Measurements from ENCODE around the gene CCK. TPM values are rescaled to one million over a fixed set of nuclear protein-coding genes. Genes with fewer than 3 reads are reported as not detected.

CCK gene
- polyA plus RNA-seq, 3 donors, result not detected

GRCh38 chr3:42267878-42268277 is 1.9 kb upstream of the CCK start:
- H3K27ac Mint-ChIP-seq, result no peak overlapping the region
- DNase-seq, result no peak
- H3K4me3 Mint-ChIP-seq, result peak overlapping the region in 1 of 2 donors; percentile 44
- no peak overlapping the region for H3K9ac ChIP-seq (ENCODE audit: insufficient read depth, low read length, poor library complexity, severe bottlenecking)
- H3K4me3 ChIP-seq (replicated peaks in 1 of 3; ENCODE audit: low read depth in 2 of 3, low read length in 3 of 3), result no peak overlapping the region
- 100% methylated on average over 6 of the region's 6 CpGs for WGBS (ENCODE audit: insufficient coverage)
- peaks cover 8% of the 10 kb centered on the region for H3K4me1 Mint-ChIP-seq
- no peaks in the 10 kb centered on the region for H3K36me3 Mint-ChIP-seq
- no peaks in the 10 kb centered on the region for H4K20me1 ChIP-seq (ENCODE audit: insufficient read depth, low read length)
- no peaks in the 10 kb centered on the region for H3K36me3 ChIP-seq (replicated peaks in 1 of 2; ENCODE audit: control insufficient read depth in 1 of 2, insufficient read depth in 2 of 2, low read length in 2 of 2)
- intact Hi-C loops (cut with micrococcal nuclease), result no loop called here
- H2AFZ ChIP-seq (ENCODE audit: insufficient read depth, low read depth, low read length, poor library complexity, severe bottlenecking), result no peak overlapping the region
- peaks cover 4 to 21% of the 10 kb centered on the region in 2 donors for H3K9me3 ChIP-seq (replicated peaks in 1 of 2; ENCODE audit: control insufficient read depth in 1 of 2, insufficient read depth in 1 of 2, low read length in 2 of 2)
- H3K4me2 ChIP-seq (replicated peaks; ENCODE audit: extremely low read depth, low read length, poor library complexity, severe bottlenecking), result no peak overlapping the region
- H3K79me2 ChIP-seq (ENCODE audit: insufficient read depth, low read length), result no peaks in the 10 kb centered on the region
- TF ChIP-seq CTCF (IDR thresholded peaks at IDR 0.05), result no peak
- peaks cover 31 to 59% of the 10 kb centered on the region in 2 donors for H3K27me3 ChIP-seq (ENCODE audit: control insufficient read depth in 2 of 2, insufficient read depth in 2 of 2, low read length in 2 of 2)
- H3K4me1 ChIP-seq (ENCODE audit: control insufficient read depth in 1 of 2, insufficient read depth in 2 of 2, low read length in 2 of 2), result peaks cover 0 to 2% of the 10 kb centered on the region in 2 donors
- H3K27me3 Mint-ChIP-seq (ENCODE audit: low read depth in 3 of 3), result peaks cover 50 to 64% (median 58%) of the 10 kb centered on the region in 3 donors
- H3K27ac ChIP-seq (ENCODE audit: low read depth in 1 of 2, low read length in 2 of 2), result no peak overlapping the region
- H3K9me3 Mint-ChIP-seq, result peaks cover 5 to 20% (median 12%) of the 10 kb centered on the region in 7 donors

- TF ChIP-seq CTCF (IDR thresholded peaks at IDR 0.05), result no peak
- H3K9me3 ChIP-seq (replicated peaks in 1 of 2; ENCODE audit: control insufficient read depth in 1 of 2, insufficient read depth in 1 of 2, low read length in 2 of 2), result peaks cover 4 to 21% of the 10 kb centered on the region in 2 donors
- intact Hi-C loops (cut with micrococcal nuclease), result no loop called here
- peak overlapping the region in 1 of 7 donors; percentile 22 for H3K27ac Mint-ChIP-seq
- H3K27me3 ChIP-seq (ENCODE audit: control insufficient read depth in 2 of 2, insufficient read depth in 2 of 2, low read length in 2 of 2), result peaks cover 43 to 83% of the 10 kb centered on the region in 2 donors
- peaks cover 8% of the 10 kb centered on the region for H3K4me1 Mint-ChIP-seq
- no peaks in the 10 kb centered on the region for H4K20me1 ChIP-seq (ENCODE audit: insufficient read depth, low read length)
- no peaks in the 10 kb centered on the region for H3K36me3 ChIP-seq (replicated peaks in 1 of 2; ENCODE audit: control insufficient read depth in 1 of 2, insufficient read depth in 2 of 2, low read length in 2 of 2)
- no peak overlapping the region for H3K9ac ChIP-seq (ENCODE audit: insufficient read depth, low read length, poor library complexity, severe bottlenecking)
- H3K27me3 Mint-ChIP-seq (ENCODE audit: low read depth in 3 of 3), result peaks cover 64 to 85% (median 75%) of the 10 kb centered on the region in 3 donors
- WGBS (ENCODE audit: insufficient coverage), result 17% methylated on average over 54 of the region's 60 CpGs
- peaks cover 5 to 21% (median 9%) of the 10 kb centered on the region in 7 donors for H3K9me3 Mint-ChIP-seq
- no peak overlapping the region for H3K27ac ChIP-seq (ENCODE audit: low read depth in 1 of 2, low read length in 2 of 2)
- peak overlapping the region in 1 of 2 donors; percentile 76 for H3K4me3 Mint-ChIP-seq
- peaks cover 0 to 2% of the 10 kb centered on the region in 2 donors for H3K4me1 ChIP-seq (ENCODE audit: control insufficient read depth in 1 of 2, insufficient read depth in 2 of 2, low read length in 2 of 2)
- H3K4me2 ChIP-seq (replicated peaks; ENCODE audit: extremely low read depth, low read length, poor library complexity, severe bottlenecking), result no peak overlapping the region
- no peak overlapping the region for H3K4me3 ChIP-seq (replicated peaks in 1 of 3; ENCODE audit: low read depth in 2 of 3, low read length in 3 of 3)
- no peak overlapping the region for H2AFZ ChIP-seq (ENCODE audit: insufficient read depth, low read depth, low read length, poor library complexity, severe bottlenecking)
- no peaks in the 10 kb centered on the region for H3K36me3 Mint-ChIP-seq
- H3K79me2 ChIP-seq (ENCODE audit: insufficient read depth, low read length), result no peaks in the 10 kb centered on the region
- DNase-seq, result no peak
These were observed 660 bp downstream of the CCK start for GRCh38 chr3:42265059-42265991.
